ENCODE measurements around the gene IGFBP5. TPM values are rescaled to one million over a fixed set of nuclear protein-coding genes. Genes with fewer than 3 reads are reported as not detected.

The IGFBP5 gene
- total and polyA plus RNA-seq, 10 of the 15 experiments (the other 5 are each of a cell fraction or from before 2014, with no cell fraction given) = 2.8 TPM; not detected in 9

DNA sequence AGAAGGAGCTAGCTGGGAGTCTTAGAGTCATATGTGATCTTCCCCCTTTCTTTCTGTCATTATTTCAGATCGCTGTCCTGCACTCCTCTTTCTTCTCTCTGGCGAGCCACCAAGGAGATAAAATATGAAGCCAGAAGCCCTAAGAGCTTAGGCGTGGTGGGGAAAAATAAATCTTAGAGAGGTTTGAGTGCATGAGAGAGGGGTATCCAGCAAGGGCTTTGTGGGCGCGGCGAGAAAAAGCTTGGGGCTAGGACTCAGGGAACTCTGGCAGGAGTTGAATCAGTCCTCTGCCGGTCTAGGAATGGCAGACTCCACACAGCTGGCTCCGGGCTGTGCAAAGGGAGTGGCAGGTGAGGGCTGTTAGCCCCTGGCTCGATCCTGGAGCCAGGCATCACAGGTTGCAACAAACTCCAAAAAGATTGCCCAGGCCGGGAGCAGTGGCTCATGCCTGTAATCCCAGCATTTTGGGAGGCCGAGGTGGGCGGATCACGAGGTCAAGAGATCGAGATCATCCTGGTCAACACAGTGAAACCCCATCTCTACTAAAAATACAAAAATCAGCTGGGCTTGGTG lies 20.1 kb upstream of the IGFBP5 start:
- RAD21 ChIA-PET (ENCODE audit: unreplicated experiment) = no interaction called here
- intact Hi-C loops (cut with micrococcal nuclease; ENCODE audit: unreplicated experiment) = no loop called here
- CTCF ChIA-PET = interaction anchor here (0.7 kb wide), 1 partner anchor 9 kb away, joined by 3 read pairs; no protein-coding TSS in a partner anchor
- 22% methylated on average over 14 of the region's 14 CpGs for WGBS (ENCODE audit: insufficient coverage, insufficient replicate concordance, low lambda C conversion rate, missing lambda C conversion rate)
- Histone ChIP-seq H3K9ac (ENCODE audit: control insufficient read depth, insufficient read depth, low read length) (no peak overlapping the region), H4K20me1 (ENCODE audit: control insufficient read depth, insufficient read depth) (no peaks in the 10 kb centered on the region), H3K79me2 (ENCODE audit: control insufficient read depth, insufficient read depth, low read length) (no peaks in the 10 kb centered on the region), H3K36me3 (ENCODE audit: control insufficient read depth in 2 of 2, insufficient read depth in 2 of 2, low read length in 1 of 2) (no peaks in the 10 kb centered on the region), H3K9me3 (replicated peaks; ENCODE audit: control insufficient read depth, insufficient read depth, low read length) (no peaks in the 10 kb centered on the region), H3K27ac (ENCODE audit: control insufficient read depth, insufficient read depth) (no peak overlapping the region), H3K4me1 (ENCODE audit: control insufficient read depth, insufficient read depth, low read length) (no peaks in the 10 kb centered on the region), H3K27me3 (replicated peaks in 1 of 2; ENCODE audit: control insufficient read depth in 2 of 2, insufficient read depth in 2 of 2, low read length in 1 of 2) (peaks cover 2 to 8% of the 10 kb centered on the region in 2 experiments; a peak in 3 of 4 replicates), H2AFZ (ENCODE audit: control insufficient read depth, low read depth, low read length) (no peak overlapping the region), H3K4me3 (no peak overlapping the region), H3K4me2 (ENCODE audit: control insufficient read depth, insufficient read depth) (no peak overlapping the region)
- POLR2A ChIA-PET = no interaction called here
- DNase-seq (ENCODE audit: low read depth, low spot score) (no peak), ATAC-seq (no peak), FAIRE-seq (no peak)
- in situ Hi-C loops (cut with MboI) = no loop called here
- SMC1A ChIA-PET (ENCODE audit: uncharacterized antibody, unreplicated experiment) = no interaction called here
- no TSS peak for BruUV-seq (replicated peaks)
- no peak for TF ChIP-seq ESRRA (IDR thresholded peaks at IDR 0.05; ENCODE audit: low read length)
- TF ChIP-seq SMC3 (IDR thresholded peaks at IDR 0.05; ENCODE audit: borderline replicate concordance, low read length) = no peak
- TF ChIP-seq IKZF2 (IDR thresholded peaks at IDR 0.05) = no peak
- no peak for TF ChIP-seq BCL11A (IDR thresholded peaks at IDR 0.05; ENCODE audit: low read depth, low read length)
- no peak for TF ChIP-seq MXI1 (IDR thresholded peaks at IDR 0.05; ENCODE audit: low read depth, low read length)
- no peak for TF ChIP-seq ZNF217 (IDR thresholded peaks at IDR 0.05)
- TF ChIP-seq NRF1 (conservative IDR thresholded peaks at IDR 0.05; ENCODE audit: low read depth, low read length) = no peak
- TF ChIP-seq, protein P1, sequence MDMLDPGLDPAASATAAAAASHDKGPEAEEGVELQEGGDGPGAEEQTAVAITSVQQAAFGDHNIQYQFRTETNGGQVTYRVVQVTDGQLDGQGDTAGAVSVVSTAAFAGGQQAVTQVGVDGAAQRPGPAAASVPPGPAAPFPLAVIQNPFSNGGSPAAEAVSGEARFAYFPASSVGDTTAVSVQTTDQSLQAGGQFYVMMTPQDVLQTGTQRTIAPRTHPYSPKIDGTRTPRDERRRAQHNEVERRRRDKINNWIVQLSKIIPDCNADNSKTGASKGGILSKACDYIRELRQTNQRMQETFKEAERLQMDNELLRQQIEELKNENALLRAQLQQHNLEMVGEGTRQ (IDR thresholded peaks at IDR 0.05; ENCODE audit: borderline replicate concordance, low read depth, low read length) = no peak
- TF ChIP-seq, protein P2, sequence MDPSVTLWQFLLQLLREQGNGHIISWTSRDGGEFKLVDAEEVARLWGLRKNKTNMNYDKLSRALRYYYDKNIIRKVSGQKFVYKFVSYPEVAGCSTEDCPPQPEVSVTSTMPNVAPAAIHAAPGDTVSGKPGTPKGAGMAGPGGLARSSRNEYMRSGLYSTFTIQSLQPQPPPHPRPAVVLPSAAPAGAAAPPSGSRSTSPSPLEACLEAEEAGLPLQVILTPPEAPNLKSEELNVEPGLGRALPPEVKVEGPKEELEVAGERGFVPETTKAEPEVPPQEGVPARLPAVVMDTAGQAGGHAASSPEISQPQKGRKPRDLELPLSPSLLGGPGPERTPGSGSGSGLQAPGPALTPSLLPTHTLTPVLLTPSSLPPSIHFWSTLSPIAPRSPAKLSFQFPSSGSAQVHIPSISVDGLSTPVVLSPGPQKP (IDR thresholded peaks at IDR 0.05; ENCODE audit: low read depth, low read length) = no peak
- TF ChIP-seq RAD51 (IDR thresholded peaks at IDR 0.05) = no peak
- no peak for TF ChIP-seq BRCA1 (IDR thresholded peaks at IDR 0.05; ENCODE audit: low read depth, low read length)
- TF ChIP-seq CEBPB (IDR thresholded peaks at IDR 0.05; ENCODE audit: borderline replicate concordance in 1 of 2, low read depth in 2 of 2, low read length in 2 of 2) = no peak
- no peak for TF ChIP-seq TCF7 (IDR thresholded peaks at IDR 0.05; ENCODE audit: borderline replicate concordance)
- no peak for TF ChIP-seq HDGF (IDR thresholded peaks at IDR 0.05)
- no peak for TF ChIP-seq PAX8 (IDR thresholded peaks at IDR 0.05)
- TF ChIP-seq WRNIP1 (IDR thresholded peaks at IDR 0.05; ENCODE audit: borderline replicate concordance, low read depth, low read length) = no peak
- no peak for TF ChIP-seq ZNF384 (IDR thresholded peaks at IDR 0.05; ENCODE audit: borderline replicate concordance, low read depth, low read length)

All from GM12878 (cell line).